Stimulated activated CD8-positive, alpha-beta memory T cell treated with anti-CD3 and anti-CD28 coated beads, Interleukin-15, amount 100 ng/mL, for 1 hour (primary cell): ENCODE results near the gene ZXDC.

Experiments used
- DNase-seq: peaks from one replicate; pipeline ENCODE4 v3.0.0-alpha.2; 2020; ENCODE audit warnings: low read depth

Gene ZXDC

DNA sequence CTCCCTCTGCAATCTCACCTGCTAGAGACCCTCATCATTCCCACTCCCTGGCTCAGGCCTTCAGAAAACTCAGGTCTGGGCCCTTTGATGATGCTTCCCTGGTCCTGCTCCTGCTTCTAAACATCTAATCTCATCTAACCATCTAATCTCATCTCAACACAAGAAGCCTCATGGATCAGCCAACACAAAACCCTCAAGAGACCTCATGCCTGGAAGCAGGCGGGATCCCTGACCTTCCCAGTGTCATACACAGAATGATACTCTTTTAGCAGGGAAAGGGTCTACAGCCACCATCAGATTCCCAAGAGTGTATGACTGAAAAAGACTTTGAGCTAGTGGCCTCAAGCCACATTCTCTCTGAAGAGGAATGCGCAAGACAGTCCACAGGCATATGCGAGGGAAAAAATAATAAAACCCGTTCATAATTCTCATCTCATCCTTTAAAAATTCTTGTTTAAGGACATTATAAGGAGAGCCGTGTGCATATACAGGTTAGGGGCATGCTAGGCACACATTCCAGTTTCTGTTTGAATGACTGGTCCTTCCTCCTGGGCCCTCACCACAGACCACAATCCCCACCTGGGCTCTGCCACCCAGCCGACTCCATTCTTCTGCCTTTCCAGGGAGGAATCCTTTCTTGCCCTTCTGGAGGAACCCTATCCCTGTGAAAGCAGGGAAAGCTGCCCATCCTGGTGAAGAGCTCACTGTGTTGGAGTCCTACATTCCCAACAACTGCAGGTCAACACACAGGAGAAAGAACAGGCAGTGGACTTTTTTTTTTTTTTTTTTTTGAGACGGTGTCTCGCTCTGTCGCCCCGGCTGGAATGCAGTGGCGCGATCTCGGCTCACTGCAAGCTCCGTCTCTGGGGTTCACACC, 2.2 kb downstream of the ZXDC start:
- DNase-seq, result no peak

DNA sequence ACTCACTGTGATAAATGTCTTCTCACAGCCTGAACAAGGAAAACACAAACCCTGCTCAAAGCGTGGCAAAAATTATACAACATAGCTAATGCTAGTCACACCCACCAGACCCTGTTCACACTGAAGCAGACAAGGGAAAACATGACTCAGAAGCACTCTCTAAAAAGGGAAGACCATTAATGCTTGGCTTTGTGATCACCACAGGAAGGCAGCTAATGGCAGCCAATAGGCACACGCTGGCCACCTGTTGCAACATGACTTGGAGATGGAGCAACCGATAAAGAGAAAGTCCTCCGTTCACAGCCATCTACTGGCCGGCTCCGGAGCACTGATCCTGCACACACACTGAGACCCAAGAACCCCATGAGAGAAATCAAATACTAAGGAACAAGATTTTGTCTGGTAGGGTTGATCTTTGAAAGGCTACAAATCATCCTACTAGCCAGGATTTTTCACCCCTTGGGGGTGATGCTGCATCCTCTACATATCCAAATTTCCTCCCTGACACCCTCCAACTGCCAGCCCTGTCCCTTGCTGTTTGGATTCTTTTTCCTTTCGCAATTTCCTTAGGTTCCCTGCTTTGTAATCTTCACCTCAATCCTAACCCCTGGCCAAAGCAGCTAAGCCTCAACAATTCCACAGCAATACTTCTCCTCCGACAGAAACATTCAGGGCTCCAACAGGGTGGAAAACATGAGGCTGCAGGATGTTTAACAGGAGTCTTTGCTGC, 3.2 kb downstream of the ZXDC start:
- no peak for DNase-seq

DNA sequence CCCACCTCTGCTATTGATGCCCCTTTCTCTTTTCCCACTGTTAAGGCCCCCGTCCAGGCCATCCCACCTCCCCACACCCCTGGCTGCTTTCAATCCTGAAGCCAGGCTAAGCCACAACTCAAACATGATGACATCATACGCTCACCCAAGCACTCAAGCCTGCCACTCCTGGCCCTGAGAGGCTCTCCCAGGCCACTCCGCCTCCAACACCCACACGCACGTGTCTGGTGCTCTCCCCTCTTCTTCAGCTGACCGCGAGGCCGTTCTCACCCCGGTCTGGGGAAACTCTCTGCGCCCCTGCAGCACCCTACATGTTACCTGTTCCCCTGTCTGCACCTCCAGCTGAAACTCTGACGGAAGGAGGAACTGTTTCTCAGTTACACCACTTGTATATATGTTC, 6.2 kb downstream of the ZXDC start:
- DNase-seq, result no peak

DNA sequence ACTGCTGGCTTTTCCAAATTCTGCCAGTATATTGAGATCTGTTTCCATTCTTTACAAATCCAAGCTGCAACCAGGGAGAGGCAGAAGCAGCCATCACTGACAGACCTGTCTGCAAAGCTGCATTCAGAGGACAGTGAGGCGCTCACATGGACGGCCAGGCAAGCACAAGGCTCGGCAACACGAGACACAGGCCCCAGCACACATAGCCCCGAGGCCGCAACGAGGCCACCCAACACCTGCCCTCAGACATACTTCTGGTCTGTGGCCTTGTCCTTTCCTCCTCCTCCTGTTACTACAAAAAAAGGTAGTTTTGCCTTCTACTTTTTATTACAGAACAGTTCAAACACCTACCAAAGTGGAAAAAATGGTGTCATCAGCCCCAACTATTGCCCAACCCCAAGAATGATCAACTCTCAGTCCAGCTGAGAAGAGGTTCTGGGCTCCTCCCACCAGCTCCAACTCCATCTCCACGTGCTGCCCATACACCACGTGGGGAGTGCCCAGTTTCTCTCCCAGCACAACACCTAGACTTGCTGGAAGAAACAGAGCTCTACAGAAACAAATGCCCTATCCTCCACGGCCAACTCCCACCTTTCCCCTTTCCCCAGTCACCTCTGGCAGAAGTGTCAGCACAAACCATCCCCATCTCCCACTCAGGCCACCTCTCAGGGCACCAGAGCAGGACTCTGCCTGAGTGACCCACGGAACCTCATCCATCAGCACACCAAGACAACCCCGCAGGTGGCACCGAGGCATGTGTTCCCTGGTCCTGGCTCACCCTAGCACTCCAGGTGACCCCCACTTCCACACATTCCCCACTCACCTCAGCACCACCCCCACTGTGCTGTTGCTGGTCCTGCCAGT, 7.4 kb downstream of the ZXDC start:
- DNase-seq, result no peak

DNA sequence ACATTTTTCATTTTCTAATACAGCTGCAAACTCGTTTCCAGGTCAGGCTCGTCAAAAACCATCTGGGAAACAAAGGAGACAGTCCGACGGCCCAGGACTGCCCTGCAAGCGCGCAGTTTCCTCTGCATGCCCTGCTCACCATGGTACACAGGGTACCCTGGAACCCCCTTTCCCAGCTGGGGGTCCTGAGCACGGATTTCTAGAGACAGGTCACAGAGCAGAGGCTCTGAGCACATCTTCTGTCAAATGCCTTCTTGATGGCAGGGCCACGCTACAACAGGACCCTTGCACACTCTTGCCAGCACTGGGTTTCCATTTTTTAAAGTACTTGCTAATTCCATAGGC, 8.1 kb downstream of the ZXDC start:
- DNase-seq, result no peak

DNA sequence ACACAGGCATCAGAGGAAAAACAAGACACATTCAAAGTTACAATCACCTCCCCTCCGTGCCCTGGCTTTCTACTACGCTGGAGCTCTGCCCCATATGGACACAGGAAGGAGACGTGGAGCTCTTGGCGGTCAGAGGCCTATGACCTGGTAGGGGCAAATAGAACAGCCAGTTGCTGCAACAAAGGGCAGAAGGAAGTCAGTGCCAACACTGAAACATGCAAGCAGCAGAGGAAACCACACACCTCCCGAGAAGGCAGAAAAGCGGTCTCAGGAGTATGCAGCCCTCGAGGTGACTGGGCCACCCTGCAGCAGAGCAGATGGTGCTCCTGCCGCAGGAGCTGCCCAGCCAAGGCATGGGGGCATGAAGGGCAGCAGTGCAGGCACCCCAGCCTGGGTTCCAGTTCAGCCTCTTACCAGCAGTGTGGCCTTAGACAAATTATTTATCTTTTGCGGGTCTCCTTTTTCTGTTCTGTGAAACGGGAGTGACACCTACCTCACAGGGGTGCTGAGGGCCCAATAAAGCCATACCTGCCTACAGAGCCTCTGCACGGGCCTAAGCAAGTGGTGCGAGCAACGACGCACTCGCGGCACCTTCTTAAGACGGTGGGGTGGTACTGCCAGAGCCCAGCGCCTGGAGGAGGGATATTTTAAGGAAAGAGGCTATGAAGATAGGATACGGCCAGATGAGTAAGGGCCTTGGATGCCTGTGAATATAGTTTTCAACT, 8.6 kb downstream of the ZXDC start:
- DNase-seq, result no peak

DNA sequence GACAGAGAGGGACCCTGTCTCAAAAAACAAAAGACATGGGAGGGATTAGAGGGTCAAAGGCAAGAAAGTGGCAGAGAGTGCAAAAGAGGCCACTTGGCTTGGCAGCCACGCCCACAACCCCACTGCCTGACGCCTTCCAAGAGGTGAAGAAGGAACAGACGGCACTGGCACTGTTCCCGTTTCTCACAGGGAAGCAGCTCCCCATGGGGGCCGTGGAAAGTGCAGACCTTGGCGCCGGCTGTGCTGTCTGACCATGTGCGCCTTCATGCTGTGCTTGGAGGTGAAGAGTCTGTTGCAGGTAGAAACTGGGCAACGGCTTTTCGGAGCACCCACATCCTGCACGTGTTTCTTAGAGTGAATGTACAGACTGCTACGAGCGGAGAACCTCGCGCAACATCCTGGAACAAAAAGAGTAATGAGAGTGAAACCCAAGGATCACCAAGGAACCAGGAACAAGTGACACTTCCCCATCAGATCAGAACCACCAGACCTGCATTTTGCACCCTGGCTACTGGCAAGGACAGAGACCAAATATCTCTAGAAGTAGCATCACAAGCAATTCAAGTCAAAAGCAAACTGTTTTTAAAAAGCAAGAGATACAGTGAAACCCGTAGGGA, 9.7 kb downstream of the ZXDC start:
- no peak for DNase-seq

DNA sequence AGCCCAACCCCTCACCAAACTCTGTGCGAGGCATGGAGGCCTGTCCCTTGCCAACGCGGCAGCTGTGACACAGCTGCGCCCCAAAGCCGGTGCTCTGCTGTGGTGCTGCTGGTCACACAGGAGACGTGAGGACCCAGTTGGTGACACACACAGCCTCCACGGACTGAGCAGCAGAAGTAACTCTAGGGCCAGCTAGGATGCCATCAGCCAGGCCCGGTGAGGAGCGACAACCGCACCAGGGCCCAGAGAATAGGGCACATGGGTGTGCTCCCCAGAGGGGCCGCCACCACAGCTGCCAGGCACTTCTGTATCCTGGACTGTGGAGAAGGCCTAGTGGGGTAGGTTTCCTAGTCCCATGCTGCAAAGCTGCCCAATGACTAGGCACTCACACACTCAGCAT, 10.7 kb downstream of the ZXDC start:
- DNase-seq, result no peak

DNA sequence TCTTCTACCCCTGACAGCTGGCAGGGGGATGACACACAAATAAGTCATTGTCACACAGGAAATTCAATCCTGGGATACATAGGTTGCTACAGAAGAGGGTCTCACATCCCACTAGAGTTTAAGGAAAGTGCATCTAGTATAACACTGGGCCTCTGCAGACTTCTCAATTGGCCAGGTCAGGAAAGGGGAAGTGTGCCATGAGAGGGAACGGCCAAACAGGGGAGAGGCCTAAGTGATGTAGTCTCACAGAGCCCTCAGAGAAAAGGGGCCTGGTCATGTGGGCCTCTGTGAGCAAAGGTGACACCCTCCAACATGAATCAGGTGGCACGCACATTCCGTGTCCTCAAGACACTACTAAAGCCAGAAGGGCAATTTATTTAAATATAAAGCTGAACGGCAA, 11.2 kb downstream of the ZXDC start:
- DNase-seq, result no peak

DNA sequence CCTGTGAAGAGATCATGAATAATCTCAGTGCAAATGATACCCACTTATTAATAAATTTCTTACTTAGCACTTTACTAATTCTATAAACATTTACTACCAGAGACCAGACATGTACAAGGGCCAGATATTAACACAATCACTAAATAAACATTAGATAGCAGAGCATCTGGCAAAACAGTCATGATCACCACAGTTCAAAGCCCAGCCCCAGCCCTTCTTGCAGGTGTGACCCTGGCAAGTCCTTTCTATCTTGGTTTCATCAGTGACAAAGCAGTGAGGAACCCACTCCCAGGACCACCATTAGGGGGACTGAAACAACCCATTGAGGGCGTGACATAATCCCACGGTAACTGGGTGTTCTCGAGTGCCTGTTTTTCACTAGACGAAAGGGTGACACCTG, 11.6 kb downstream of the ZXDC start:
- no peak for DNase-seq

DNA sequence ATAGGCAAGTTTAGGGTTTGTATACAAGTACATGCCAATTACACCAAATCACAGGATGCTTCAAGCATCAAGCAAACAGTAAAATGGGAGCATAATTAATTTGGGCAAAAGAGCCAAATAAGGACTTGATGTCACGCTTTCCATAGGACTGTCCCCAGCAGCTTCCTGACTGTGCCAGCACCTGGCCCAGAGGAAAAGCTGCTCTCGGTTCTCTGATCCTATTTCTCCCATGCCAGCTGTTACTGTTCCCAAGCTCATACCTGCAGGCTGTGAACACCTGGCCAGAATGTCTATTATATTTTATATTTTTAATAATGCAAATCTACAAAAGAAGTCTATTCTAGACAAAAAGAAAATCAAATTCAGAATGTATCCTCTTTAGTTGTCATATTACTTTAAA, 12.2 kb downstream of the ZXDC start:
- no peak for DNase-seq

DNA sequence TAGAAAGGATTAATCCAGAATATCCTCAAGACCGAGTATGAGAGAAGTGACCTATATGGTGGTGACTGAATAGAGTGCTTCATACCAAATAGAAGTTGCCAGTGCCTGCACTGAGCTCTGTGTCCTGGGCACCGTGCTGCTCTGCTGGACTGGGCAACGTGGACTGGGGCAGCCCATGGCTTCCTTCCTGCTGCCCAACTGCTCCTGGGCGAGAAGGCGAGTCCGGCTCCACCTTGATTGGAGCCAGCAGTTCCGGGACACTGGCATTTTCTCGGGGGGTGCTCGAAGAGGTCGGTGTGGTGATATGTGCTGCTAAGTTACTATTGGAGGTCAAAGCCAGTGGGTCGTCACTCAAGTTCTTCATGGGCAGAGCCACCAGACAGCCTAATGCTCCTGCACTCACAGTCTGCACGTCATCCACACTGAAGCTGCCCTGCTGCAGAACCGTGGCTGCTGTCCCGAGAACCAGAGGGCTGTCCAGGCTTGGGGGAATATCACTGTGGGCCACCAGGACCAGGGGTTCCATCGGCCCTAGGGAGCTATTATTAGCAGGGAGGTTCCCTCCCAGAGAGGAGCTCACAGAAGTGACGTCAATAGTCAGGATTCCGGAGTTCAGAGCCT, 14.1 kb downstream of the ZXDC start:
- no peak for DNase-seq

DNA sequence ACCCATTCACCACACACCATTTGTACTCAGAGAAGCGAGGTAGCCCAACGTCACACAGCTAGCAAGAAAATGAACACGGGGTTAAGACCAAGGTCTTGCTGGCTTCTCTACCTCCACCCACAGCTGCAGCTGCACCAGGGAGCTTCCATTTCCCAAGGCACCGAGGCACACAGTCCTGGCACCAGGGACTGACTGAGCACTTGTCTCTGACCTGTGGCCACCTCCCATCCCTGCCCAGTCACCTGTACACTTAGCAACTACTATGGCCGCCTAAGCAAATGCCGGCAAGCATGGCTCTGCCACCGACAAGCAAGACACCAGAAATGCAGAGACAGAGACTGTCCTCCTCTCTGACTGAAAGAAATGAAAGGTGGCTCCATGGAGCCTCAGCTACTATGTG, 15.3 kb downstream of the ZXDC start:
- DNase-seq, result no peak

DNA sequence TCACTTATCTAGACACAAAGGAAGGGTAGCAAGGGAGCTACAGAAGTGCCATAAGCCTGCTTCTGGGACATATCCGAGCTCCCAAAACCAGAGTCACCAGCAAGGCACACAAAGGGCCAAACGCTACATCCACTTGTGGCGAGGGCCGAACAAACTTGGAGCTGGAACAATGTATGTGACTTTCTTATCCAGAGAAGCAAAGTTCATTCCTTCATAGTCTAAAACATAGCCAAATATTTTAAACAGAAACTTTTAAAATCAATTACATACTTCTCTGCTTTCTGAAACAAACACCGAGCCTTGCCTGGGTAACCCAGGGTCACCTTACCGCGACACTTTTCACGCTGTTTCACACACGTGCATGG, 15.9 kb downstream of the ZXDC start:
- DNase-seq, result no peak

DNA sequence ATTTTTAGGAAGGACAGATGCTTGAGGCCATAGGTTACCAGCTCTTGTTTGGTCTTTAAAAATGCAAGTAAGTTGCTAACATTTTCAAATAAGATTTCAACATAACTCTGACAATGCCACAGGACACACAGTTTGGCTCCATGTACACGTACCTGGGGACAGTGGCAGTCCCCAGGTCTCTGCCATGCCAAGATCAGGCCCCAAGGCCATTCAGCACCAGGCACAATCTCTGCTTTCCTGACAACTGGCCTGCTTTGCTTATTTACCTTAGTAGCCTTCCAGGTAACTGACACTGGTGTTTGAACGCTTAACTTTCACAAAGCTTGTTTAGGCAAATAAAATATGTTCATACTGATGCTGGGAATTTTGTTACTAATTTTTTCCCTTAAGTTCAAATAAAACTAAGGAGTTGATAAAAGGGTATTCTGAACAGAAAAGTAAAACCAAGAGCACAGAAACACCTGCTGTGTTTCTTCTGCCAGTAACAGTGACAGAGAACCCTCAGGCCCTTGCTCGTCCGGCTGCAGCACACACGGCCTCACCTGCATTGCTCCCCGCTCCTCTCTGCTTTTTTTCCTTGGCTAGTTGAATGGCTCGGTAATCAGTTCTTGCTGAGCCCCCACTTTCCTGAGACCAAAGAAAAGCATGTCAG, 16.5 kb downstream of the ZXDC start:
- DNase-seq, result no peak

DNA sequence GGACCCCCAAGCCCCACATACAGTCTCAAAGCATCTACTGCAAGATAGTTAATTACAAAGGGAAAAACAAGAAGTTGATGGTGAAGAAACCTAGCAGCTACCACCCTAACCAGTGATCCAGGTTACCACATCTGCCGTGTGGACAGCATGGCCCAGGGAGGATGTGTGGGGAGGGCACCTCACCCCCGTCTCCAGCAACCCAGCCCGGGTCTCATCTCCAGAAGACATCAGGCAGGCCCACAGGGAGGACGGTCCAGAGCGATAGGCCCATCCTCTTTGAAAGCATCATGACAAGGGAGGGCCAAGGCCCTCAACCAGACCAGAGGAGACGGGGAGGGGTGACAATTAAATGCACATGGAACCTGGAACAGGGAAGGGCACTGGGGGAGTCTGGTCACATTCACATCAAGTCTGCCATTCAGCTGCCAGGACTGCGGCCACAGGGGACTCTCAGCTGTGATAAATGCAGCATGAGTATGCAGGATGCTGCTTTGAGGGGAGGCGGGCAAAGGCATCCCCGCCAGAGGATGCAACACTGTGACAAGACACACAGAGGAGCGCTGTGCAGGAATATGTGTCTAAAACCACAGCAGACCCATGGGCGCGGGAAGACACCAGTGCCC, 18.8 kb downstream of the ZXDC start:
- no peak for DNase-seq

DNA sequence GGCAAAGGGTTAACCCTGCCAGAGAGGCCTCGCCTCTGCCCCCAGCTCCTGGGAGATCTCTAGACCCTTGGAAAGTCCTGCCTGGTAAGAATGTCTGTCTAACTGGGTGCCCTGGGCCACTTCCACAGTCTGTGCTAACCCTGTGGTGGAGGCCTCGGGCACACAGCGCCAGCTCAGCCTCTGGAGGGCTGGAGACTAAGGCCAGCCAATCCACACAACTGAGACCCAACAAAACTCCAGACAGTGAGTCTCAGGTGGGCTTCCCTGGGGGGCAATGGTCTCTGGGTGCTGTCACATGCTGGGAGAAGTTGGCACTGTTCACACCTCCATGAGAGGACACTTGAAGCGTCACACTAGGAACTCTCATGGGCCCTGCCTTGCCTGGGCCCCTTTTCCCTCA, 19.5 kb downstream of the ZXDC start:
- DNase-seq, result no peak

DNA sequence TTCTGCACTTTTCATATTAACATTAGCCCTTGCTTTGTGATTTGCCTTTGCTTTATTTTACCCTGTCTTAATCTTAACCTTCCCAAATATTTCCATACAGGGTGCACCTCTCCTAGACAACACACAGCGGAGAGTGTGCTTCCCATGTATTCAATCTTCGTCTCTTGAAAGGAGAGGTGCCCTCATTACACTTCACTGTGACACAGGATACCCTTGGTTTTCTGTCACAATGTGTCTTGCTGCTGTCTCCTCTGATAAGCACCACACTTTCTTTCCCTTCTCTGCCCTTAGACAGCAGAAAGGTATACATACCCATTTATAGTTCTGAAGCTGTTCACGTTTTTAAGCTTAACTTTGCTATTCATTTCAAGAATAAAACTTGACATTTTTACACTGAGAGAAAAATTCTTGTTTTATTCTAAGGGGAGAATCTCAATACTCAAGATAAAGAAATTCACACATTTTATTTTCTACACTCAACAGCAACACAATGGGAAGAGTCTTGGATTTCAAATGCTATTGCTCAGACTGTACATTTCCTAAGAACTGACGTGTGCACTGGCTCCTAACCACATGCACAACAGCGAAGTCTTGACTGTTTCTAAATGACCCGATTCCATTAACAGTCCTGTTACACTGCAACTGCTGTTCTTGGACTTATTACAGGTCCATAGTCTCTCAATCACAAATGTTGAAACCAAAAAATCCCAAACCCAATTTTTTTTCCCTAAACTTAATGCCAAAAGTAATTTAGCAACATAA, 21.1 kb downstream of the ZXDC start:
- DNase-seq, result no peak

DNA sequence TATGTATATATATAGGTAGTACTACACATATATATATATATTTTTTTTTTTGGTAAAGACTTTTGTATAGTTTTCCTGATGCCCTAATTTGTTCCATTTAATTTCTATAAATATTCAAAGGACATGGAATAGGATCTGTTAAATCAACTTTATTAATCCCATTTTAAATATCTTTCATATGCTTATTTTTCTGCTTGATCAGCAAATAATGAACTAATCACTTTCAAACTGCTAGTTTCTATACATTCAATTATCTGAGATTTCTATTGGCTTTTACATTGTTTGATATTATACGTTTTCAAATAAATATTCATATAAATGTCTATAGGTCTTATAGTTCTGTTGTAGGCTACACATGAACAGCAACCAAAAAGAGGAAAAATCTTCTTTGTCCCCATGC, 21.7 kb downstream of the ZXDC start:
- no peak for DNase-seq

DNA sequence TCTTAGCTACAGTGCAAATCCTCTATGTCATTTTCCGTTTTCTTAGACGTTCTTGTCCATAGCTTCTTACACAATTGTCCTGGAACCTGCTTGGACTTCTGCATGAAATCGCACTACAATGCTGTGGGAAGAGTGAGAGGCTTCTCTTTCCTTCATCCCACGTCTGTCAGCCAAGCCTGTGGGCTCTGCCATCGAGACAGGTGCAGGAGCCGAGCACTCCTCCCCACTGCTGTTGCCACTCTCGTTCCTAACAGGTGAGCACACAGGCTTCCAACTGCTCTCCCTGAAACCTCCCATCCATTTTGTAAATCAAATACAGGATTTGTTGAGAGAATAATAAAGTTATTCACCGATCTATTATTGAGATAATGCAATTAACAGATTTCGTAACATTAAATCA, 23.5 kb downstream of the ZXDC start:
- no peak for DNase-seq
